Measurements from ENCODE around the gene GRIK4.
A peak's percentile ranks its signal among the peaks of the same experiment; 100 is the strongest.

The GRIK4 gene

GRCh38 chr11:120606211-120607010, 94.9 kb downstream of the GRIK4 start:
- TF ChIP-seq, protein P1, sequence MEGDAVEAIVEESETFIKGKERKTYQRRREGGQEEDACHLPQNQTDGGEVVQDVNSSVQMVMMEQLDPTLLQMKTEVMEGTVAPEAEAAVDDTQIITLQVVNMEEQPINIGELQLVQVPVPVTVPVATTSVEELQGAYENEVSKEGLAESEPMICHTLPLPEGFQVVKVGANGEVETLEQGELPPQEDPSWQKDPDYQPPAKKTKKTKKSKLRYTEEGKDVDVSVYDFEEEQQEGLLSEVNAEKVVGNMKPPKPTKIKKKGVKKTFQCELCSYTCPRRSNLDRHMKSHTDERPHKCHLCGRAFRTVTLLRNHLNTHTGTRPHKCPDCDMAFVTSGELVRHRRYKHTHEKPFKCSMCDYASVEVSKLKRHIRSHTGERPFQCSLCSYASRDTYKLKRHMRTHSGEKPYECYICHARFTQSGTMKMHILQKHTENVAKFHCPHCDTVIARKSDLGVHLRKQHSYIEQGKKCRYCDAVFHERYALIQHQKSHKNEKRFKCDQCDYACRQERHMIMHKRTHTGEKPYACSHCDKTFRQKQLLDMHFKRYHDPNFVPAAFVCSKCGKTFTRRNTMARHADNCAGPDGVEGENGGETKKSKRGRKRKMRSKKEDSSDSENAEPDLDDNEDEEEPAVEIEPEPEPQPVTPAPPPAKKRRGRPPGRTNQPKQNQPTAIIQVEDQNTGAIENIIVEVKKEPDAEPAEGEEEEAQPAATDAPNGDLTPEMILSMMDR (IDR thresholded peaks at IDR 0.05; ENCODE audit: borderline replicate concordance, control extremely low read depth, extremely low read depth, insufficient read depth, missing control alignments): no peak
- in situ Hi-C loops (cut with MboI; ENCODE audit: low sequenced_read_pairs, unreplicated experiment): no loop called here
- DNase-seq (ENCODE audit: low spot score): no peak

DNA sequence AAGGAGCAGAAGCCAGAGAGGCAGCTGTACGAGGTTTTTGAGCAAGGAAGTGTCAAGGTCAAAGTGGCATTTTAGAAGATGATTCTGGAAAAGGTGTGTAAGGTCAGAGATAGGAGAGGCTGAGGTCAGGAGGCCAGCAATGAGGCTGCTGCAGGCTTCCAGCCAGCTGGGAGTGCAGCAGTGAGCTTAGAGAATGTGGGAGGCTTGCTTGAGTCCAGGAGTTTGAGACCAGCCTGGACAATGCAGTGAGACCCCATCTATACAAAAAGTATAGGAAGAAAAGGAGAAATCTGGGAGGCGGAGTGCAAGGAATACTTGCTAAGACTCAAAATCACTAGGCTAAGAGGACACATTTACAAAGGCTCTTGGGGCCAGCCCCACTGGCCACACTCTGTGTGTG, 96.5 kb downstream of the GRIK4 start:
- TF ChIP-seq, protein P1 (IDR thresholded peaks at IDR 0.05; ENCODE audit: borderline replicate concordance, control extremely low read depth, extremely low read depth, insufficient read depth, missing control alignments): no peak
- in situ Hi-C loops (cut with MboI; ENCODE audit: low sequenced_read_pairs, unreplicated experiment): no loop called here
- DNase-seq (ENCODE audit: low spot score): no peak

- TF ChIP-seq, protein P1 (IDR thresholded peaks at IDR 0.05; ENCODE audit: borderline replicate concordance, control extremely low read depth, extremely low read depth, insufficient read depth, missing control alignments): no peak
- in situ Hi-C loops (cut with MboI; ENCODE audit: low sequenced_read_pairs, unreplicated experiment): no loop called here
- no peak for DNase-seq (ENCODE audit: low spot score)
Observed at GRCh38 chr11:120608760-120609211, 97.2 kb downstream of the GRIK4 start.

DNA sequence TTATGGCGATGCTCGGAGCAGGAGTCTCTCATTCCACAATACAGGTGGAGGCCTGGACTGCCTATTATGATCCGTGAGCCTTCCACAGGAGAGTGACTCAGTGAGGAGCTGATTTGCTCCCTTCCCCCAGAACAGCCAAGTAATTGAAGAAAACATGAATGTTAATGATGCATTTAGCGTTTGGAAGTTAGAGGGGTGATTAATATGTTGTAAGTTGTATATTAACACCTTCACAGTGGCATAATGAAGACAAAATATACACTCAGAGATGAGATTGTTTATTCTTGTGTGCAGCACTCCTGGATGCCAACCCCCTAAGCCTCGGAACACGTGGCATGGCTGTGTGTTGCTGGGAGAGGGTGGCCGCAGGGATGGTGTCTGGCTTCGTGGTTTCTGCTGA, 98.6 kb downstream of the GRIK4 start:
- TF ChIP-seq, protein P1 (IDR thresholded peaks at IDR 0.05; ENCODE audit: borderline replicate concordance, control extremely low read depth, extremely low read depth, insufficient read depth, missing control alignments): no peak
- in situ Hi-C loops (cut with MboI; ENCODE audit: low sequenced_read_pairs, unreplicated experiment): no loop called here
- DNase-seq (ENCODE audit: low spot score): no peak

DNA sequence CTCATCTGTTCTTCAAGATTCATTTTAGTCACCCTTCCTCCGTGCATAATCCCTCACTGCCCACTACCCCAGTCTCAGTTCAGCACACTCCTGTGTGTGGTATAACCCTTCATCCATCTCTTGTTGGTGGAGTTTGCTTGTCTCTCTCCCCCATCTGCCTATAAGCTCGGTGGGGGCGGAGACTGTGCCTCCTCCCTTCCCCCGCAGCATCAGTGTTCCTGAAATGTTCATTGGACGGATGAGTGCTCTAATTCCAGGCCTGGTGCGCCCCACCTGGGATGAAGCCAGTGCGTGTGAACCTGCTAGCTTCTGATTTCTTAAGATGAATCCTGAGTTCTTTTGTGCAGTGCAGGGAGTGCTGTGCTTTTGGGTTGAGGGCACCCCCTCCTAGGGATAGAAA, 100.0 kb downstream of the GRIK4 start:
- DNase-seq (ENCODE audit: low spot score): no peak
- in situ Hi-C loops (cut with MboI; ENCODE audit: low sequenced_read_pairs, unreplicated experiment): no loop called here
- TF ChIP-seq, protein P1 (IDR thresholded peaks at IDR 0.05; ENCODE audit: borderline replicate concordance, control extremely low read depth, extremely low read depth, insufficient read depth, missing control alignments): no peak

- TF ChIP-seq, protein P1 (IDR thresholded peaks at IDR 0.05; ENCODE audit: borderline replicate concordance, control extremely low read depth, extremely low read depth, insufficient read depth, missing control alignments): no peak
- in situ Hi-C loops (cut with MboI; ENCODE audit: low sequenced_read_pairs, unreplicated experiment): no loop called here
- DNase-seq (ENCODE audit: low spot score): peak; percentile 80
Observed at GRCh38 chr11:120612513-120613263, 101.1 kb downstream of the GRIK4 start.

Data from GM13976 (cell line).